Effector memory CD8-positive, alpha-beta T cell (primary cell): Measurements from ENCODE around the gene IDE.

Experiments
- ATAC-seq: fragments of 150-1000 bp; cut with Tn5 transposase; replicated peaks from 2 replicates; pipeline ENCODE4 v1.10.0; 2021; ENCODE audit warnings: mild to moderate bottlenecking, moderate library complexity
- DNase-seq, 3 experiments: peaks; one replicate each; pipeline ENCODE4 v3.0.0; 2021
- H3K27ac Mint-ChIP-seq, 2 donors: one replicate each; pipeline ENCODE4 v1.8.0; 2022; ENCODE audit warnings: mild to moderate bottlenecking in 2 of 2, mixed read lengths in 2 of 2, moderate library complexity in 2 of 2
- H3K27me3 Mint-ChIP-seq, 2 donors: one replicate each; pipeline ENCODE4 v1.8.0; 2022; ENCODE audit warnings: mixed read lengths in 2 of 2
- H3K36me3 Mint-ChIP-seq: one replicate; pipeline ENCODE4 v1.8.0; 2022; ENCODE audit warnings: mild to moderate bottlenecking, moderate library complexity, mixed read lengths; ENCODE audit not compliant: insufficient read depth
- H3K4me1 Mint-ChIP-seq, 2 donors: one replicate each; pipeline ENCODE4 v1.8.0; 2022; ENCODE audit warnings: low read depth in 2 of 2, mixed read lengths in 2 of 2
- H3K4me3 Mint-ChIP-seq, 2 donors: one replicate each; pipeline ENCODE4 v1.8.0; 2022; ENCODE audit warnings: mild to moderate bottlenecking in 2 of 2, mixed read lengths in 2 of 2, moderate library complexity in 2 of 2
- H3K9me3 Mint-ChIP-seq, 2 donors: one replicate each; pipeline ENCODE4 v1.8.0; 2022; ENCODE audit warnings: mixed read lengths in 2 of 2

The IDE gene

DNA sequence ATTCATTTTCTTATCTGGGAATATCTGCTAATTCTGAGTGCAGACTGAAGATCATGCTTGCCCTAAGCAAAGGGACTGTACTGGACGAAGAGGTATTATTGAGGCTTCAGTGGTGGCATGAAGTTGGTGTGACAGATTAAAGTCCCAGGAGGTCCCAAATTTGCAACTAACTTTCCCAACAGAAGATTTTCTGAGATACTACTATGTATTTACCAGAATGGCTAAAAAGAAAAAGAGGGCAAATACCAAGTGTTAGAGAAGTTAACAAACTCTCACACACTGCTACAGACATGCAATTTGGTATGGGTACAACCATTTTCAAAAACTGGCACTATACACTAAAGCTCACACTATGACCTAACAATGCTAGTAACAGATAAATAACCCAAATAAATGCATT, 28.3 kb downstream of the IDE start:
- peak overlapping the region in 1 of 2 donors; percentile 1 for H3K27ac Mint-ChIP-seq
- peaks cover 6% of the 10 kb centered on the region for H3K36me3 Mint-ChIP-seq
- H3K27me3 Mint-ChIP-seq: no peaks in the 10 kb centered on the region
- H3K4me3 Mint-ChIP-seq: no peak overlapping the region
- peaks cover 13 to 29% of the 10 kb centered on the region in 2 donors for H3K4me1 Mint-ChIP-seq
- H3K9me3 Mint-ChIP-seq: no peaks in the 10 kb centered on the region
- no peak for DNase-seq
- ATAC-seq: no peak

GRCh38 chr10:92544296-92544695, 29.6 kb downstream of the IDE start:
- ATAC-seq (no peak), DNase-seq (no peak)
- Mint-ChIP-seq H3K27ac (peak overlapping the region; percentile 49 to 73), H3K27me3 (no peaks in the 10 kb centered on the region), H3K9me3 (no peaks in the 10 kb centered on the region), H3K4me3 (peak overlapping the region in 1 of 2 donors; percentile 38), H3K36me3 (peaks cover 6% of the 10 kb centered on the region), H3K4me1 (peaks cover 13 to 32% of the 10 kb centered on the region in 2 donors)

GRCh38 chr10:92542458-92542857, 31.4 kb downstream of the IDE start:
- Mint-ChIP-seq H3K27ac (no peak overlapping the region), H3K27me3 (no peaks in the 10 kb centered on the region), H3K4me1 (peaks cover 14 to 36% of the 10 kb centered on the region in 2 donors), H3K4me3 (no peak overlapping the region), H3K9me3 (no peaks in the 10 kb centered on the region), H3K36me3 (peaks cover 6% of the 10 kb centered on the region)
- ATAC-seq: no peak
- DNase-seq: no peak

DNA sequence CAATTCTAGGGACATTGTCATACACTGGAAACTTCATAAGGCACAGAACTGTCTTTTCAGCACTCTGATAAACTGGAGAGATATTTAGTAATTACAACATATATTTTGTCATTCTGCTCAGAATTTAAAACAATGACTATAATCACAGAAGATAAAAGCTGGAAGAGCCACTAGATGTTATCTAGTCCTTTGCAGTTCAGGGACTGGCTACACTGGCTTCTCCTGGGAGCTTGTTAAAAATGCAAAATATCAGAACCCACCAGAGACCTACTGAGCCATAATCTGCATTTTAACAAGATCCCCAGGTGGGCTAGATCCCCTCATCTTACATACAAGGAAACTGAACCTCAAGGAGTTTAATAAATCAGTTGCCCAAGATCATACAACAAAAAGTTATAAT, 32.3 kb downstream of the IDE start:
- peak overlapping the region in 1 of 2 donors; percentile 33 for H3K27ac Mint-ChIP-seq
- peaks cover 14 to 36% of the 10 kb centered on the region in 2 donors for H3K4me1 Mint-ChIP-seq

DNA sequence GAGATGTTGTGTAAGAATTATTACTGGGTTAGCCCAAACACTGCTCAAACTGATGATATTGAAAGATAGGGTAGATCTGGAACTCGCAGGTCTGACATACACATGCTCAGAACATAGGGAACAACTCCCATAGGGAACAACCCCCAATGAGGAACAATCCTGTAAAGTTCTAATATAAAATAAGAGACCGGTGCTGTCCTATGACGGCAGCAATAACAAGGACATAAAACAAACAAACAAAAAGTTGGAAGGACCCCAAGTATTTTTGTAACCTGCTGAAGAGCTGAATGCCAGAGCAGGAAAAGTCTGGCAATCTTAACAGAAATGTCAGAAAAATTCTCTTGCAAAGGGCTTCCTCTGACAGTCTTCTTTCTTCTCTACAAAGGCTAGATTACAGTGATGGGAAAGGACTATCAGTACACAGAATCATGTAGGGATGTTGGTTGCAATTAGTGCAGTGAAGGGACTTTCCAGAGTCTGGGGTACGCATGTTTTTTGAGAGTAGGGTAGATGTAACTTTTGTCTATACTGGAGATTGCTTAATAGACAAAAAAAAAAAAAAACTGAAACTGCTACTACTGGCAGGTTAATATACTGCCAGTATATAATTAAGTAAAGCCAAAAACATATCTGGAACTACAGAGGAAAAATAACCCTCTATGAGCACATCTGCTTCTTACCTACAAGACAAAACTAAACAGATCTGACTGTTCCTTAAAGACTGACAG, 35.5 kb downstream of the IDE start:
- Mint-ChIP-seq H3K4me3 (no peak overlapping the region), H3K9me3 (no peaks in the 10 kb centered on the region), H3K36me3 (peaks cover 33% of the 10 kb centered on the region), H3K27ac (peak overlapping the region in 1 of 2 donors; percentile 10), H3K4me1 (peaks cover 1 to 15% of the 10 kb centered on the region in 2 donors), H3K27me3 (no peaks in the 10 kb centered on the region)
- ATAC-seq (no peak), DNase-seq (no peak)

More for the DNA sequence above, 32.3 kb downstream of the IDE start:
- Mint-ChIP-seq H3K9me3 (no peaks in the 10 kb centered on the region), H3K27me3 (no peaks in the 10 kb centered on the region), H3K36me3 (peaks cover 13% of the 10 kb centered on the region), H3K4me3 (no peak overlapping the region)
- no peak for ATAC-seq
- no peak for DNase-seq

DNA sequence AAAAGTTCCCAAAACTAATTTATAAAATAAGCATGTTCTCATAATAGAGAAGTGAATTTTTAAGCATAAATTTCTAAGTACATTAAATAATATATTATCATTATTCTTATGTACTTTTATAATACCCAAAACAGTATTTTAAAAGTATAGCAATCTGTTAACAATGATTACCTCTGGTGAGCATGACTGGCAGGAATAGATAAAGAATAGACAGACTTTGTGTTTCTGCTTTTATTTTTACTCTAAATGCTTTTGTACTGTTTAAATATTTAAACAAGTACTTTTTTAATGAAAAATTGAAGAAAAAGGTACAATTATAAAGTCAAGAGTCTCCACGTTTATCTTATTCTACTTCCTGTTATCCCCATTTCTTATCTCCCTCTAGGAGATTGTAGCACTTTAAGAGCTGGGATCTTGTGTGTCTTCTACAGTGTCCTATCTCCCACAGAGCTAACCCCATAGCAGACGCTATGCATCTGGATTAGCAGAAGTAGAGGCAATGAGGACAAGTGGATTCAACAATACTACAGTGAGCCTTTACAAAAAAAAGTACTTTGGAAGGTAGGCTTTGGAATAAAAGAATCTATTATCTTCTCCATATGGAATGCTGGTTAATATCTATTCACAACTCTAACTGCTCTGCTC, 42.9 kb downstream of the IDE start:
- no peak overlapping the region for H3K27ac Mint-ChIP-seq
- H3K36me3 Mint-ChIP-seq: peaks cover 36% of the 10 kb centered on the region
- no peaks in the 10 kb centered on the region for H3K9me3 Mint-ChIP-seq
- DNase-seq: no peak
- no peak overlapping the region for H3K4me3 Mint-ChIP-seq
- no peaks in the 10 kb centered on the region for H3K4me1 Mint-ChIP-seq
- H3K27me3 Mint-ChIP-seq: no peaks in the 10 kb centered on the region
- no peak for ATAC-seq

DNA sequence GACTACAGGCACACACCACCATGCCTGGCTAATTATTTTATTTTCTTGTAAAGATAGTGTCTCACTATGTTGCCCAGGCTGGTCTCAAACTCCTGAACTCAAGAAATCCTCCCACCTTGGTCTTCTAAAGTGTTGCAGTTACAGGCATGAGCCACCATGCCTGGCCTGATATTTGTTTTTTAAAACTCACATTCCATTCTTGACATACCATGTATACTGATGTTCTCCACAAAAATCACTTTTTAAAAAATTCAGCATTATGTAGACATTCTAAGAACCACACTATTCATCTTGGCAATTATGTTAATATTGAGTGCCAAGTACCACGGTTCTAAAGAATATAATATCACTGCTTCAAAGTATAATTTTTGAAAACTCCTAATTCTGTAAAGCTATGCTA, 43.5 kb downstream of the IDE start:
- no peak overlapping the region for H3K27ac Mint-ChIP-seq
- H3K4me3 Mint-ChIP-seq: no peak overlapping the region
- H3K36me3 Mint-ChIP-seq: peaks cover 30% of the 10 kb centered on the region
- no peaks in the 10 kb centered on the region for H3K4me1 Mint-ChIP-seq
- H3K27me3 Mint-ChIP-seq: no peaks in the 10 kb centered on the region
- H3K9me3 Mint-ChIP-seq: no peaks in the 10 kb centered on the region
- ATAC-seq: no peak
- no peak for DNase-seq

GRCh38 chr10:92527716-92528115, 46.2 kb downstream of the IDE start:
- no peak overlapping the region for H3K4me3 Mint-ChIP-seq
- no peaks in the 10 kb centered on the region for H3K4me1 Mint-ChIP-seq
- H3K27me3 Mint-ChIP-seq: no peaks in the 10 kb centered on the region
- no peaks in the 10 kb centered on the region for H3K9me3 Mint-ChIP-seq
- H3K36me3 Mint-ChIP-seq: peaks cover 22% of the 10 kb centered on the region
- no peak for DNase-seq
- H3K27ac Mint-ChIP-seq: no peak overlapping the region
- ATAC-seq: no peak

- Mint-ChIP-seq H3K36me3 (peaks cover 8% of the 10 kb centered on the region), H3K9me3 (no peaks in the 10 kb centered on the region), H3K4me3 (no peak overlapping the region), H3K4me1 (no peaks in the 10 kb centered on the region), H3K27me3 (no peaks in the 10 kb centered on the region), H3K27ac (no peak overlapping the region)
- ATAC-seq: no peak
- DNase-seq: no peak
These were observed 50.3 kb downstream of the IDE start for GRCh38 chr10:92523639-92524038.

- Mint-ChIP-seq H3K4me1 (peaks cover 3 to 6% of the 10 kb centered on the region in 2 donors), H3K27me3 (no peaks in the 10 kb centered on the region), H3K4me3 (no peak overlapping the region), H3K9me3 (no peaks in the 10 kb centered on the region), H3K36me3 (peaks cover 4% of the 10 kb centered on the region), H3K27ac (peak overlapping the region; percentile 12 to 83)
- ATAC-seq: peak; percentile 99
- peak; percentile 62 to 68 (median 65) for DNase-seq
These were observed 56.7 kb downstream of the IDE start for GRCh38 chr10:92517034-92517655.

DNA sequence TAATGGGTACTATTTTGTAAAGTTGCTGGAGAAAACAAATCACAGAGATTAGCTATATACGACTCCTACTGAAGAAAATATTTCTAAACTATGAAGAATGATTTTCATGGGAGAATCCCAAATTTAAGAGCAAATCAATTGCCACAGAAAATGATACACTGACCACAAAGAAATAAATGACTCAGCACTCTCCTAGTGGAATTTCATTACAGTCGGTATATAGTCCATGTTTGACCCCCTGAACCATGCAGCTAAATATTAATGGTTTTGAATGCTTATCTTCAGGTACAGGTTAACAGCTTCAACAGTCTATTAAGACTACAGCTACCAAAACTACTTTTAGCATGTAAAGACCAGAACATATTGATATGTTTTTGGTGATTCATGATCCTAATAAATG, 65.0 kb downstream of the IDE start:
- peaks cover 43% of the 10 kb centered on the region for H3K36me3 Mint-ChIP-seq
- no peaks in the 10 kb centered on the region for H3K9me3 Mint-ChIP-seq
- H3K27ac Mint-ChIP-seq: no peak overlapping the region
- H3K4me3 Mint-ChIP-seq: no peak overlapping the region
- DNase-seq: no peak
- H3K4me1 Mint-ChIP-seq: no peaks in the 10 kb centered on the region
- ATAC-seq: no peak
- H3K27me3 Mint-ChIP-seq: no peaks in the 10 kb centered on the region

DNA sequence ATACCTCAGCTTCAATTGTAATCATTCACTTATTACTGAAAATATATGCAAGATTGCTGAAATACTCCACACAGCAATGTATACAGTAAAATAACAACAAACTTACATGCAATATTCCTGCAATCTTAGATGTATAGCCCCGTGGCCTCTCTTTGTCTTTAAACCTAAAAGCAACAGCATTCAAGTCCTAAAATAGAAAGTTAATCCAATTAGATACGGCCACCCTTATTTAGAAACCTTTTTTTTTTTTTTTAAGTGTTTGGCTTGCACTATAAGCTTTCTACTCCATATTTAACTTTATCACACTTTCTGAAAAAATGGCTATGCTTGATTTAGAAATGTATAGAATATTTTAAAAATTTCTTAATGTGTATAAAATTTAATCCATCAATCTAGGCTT, 67.6 kb downstream of the IDE start:
- ATAC-seq: no peak
- Mint-ChIP-seq H3K9me3 (no peaks in the 10 kb centered on the region), H3K4me3 (no peak overlapping the region), H3K36me3 (peaks cover 53% of the 10 kb centered on the region), H3K27ac (no peak overlapping the region), H3K27me3 (no peaks in the 10 kb centered on the region), H3K4me1 (no peaks in the 10 kb centered on the region)
- DNase-seq: no peak

- Mint-ChIP-seq H3K27ac (no peak overlapping the region), H3K27me3 (no peaks in the 10 kb centered on the region), H3K36me3 (peaks cover 63% of the 10 kb centered on the region), H3K9me3 (no peaks in the 10 kb centered on the region), H3K4me3 (no peak overlapping the region), H3K4me1 (no peaks in the 10 kb centered on the region)
- ATAC-seq (no peak), DNase-seq (no peak)
These were observed 68.8 kb downstream of the IDE start for GRCh38 chr10:92505044-92505443.

GRCh38 chr10:92502296-92502808, 71.5 kb downstream of the IDE start:
- no peaks in the 10 kb centered on the region for H3K4me1 Mint-ChIP-seq
- peaks cover 49% of the 10 kb centered on the region for H3K36me3 Mint-ChIP-seq
- no peaks in the 10 kb centered on the region for H3K27me3 Mint-ChIP-seq
- H3K4me3 Mint-ChIP-seq: no peak overlapping the region
- no peak for DNase-seq
- H3K9me3 Mint-ChIP-seq: no peaks in the 10 kb centered on the region
- ATAC-seq: no peak
- no peak overlapping the region for H3K27ac Mint-ChIP-seq
